ENCODE data around the gene CSNK1A1. TPM values are rescaled to one million over a fixed set of nuclear protein-coding genes. Genes with fewer than 3 reads are reported as not detected.
"Not testable (repeated sequence)": the region's sequence is repeated elsewhere in the genome, so short reads cannot be mapped to it uniquely, and the experiment has no call there.

CSNK1A1 gene
- total RNA-seq, 1 donor from 2014 or later: 206 TPM

DNA sequence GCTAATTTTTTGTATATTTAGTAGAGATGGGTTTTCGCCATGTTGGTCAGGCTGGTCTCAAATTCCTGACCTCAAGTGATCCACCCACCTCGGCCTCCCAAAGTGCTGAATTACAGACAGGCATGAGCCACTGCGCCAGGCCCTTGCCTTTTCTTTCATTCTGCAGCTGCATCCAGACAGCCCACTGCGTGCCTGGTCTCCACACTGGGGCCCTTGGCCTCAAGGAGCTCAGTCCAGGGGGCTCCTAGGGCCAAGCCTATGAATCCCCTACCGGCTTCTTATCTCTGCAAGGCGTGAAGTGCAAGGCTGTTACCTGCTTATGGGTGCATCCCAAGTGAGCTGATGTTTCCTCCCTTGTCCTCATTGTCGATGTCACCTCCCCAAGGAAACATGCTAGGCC, 78.8 kb downstream of the CSNK1A1 start:
- intact Hi-C loops (cut with DNase I): no loop called here
- no peak for DNase-seq (ENCODE audit: low spot score)

DNA sequence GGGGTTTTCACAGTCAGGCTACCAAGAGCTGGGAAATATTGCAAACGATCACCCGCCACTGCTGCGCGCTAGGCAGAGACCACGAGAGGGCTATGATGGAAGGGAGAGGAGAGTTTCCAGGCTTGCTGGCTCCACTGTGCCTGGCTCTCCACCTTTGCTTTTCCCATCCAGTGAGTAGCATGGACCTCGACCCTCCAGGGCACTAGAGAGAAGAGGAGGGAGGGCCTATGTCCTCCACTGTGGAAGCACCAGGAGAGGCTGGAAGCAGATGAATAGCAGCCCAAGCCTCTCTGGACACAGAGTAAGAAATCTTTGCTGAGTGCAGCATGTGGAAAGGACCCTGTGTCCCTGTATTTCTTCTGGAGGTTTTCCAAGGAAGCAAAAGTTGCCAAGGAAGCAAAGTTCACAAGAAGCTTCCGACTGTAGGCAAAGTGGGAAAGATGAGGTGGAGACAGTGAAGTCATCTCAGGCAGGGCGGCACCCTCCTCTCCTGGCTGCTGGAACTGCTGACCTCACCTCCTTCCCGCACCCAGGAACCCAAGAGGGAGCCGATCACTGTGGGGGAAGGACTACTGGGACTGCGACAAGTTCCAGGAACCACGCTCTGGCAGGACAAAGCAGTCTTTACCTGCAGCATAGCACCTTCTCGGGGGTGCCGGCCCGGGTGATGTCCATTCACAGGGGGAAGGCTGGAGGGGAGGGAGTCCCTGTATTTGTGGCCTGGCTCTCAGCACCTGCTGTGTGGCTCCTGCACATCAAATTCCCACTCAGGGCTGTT, 79.6 kb downstream of the CSNK1A1 start:
- intact Hi-C loops (cut with DNase I): no loop called here
- DNase-seq (ENCODE audit: low spot score): no peak

GRCh38 chr5:149470942-149471341, 80.3 kb downstream of the CSNK1A1 start:
- no peak for DNase-seq (ENCODE audit: low spot score)
- intact Hi-C loops (cut with DNase I): no loop called here

GRCh38 chr5:149466457-149466972, 84.7 kb downstream of the CSNK1A1 start:
- DNase-seq (ENCODE audit: low spot score): no peak
- intact Hi-C loops (cut with DNase I): no loop called here

DNA sequence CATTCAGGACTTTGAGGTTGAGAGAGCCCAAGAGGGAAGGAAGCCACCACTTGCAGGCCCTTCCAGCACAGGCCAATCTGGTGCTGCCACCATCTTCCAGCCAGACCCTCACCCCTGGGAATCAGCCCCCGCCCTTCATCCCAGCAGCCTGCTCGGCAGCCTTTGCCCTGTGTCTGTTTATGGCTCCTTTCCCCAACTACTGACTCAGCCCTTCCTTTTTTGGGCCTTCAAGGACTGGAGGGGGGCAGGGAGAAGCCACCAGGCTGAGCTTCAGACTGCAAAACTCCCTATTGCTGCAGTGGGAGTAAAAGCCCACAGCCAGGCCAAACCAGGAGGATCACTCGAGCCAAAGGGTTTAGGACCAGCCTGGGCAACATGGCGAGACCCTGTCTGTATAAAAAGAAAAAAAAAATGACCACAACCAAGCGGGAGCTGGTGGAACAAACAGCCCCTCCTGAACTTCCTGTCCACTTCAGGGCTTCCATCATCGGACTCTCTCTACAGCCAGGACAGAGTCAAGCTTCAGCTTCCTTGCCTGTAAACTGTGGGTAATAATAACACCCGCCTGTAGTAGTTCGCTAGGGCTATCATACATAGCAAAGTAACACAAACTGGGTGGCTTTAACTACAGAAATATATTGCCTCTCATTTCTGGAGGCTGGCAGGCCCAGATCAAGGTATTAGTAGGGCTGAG, 86.3 kb downstream of the CSNK1A1 start:
- intact Hi-C loops (cut with DNase I): no loop called here
- no peak for DNase-seq (ENCODE audit: low spot score)

DNA sequence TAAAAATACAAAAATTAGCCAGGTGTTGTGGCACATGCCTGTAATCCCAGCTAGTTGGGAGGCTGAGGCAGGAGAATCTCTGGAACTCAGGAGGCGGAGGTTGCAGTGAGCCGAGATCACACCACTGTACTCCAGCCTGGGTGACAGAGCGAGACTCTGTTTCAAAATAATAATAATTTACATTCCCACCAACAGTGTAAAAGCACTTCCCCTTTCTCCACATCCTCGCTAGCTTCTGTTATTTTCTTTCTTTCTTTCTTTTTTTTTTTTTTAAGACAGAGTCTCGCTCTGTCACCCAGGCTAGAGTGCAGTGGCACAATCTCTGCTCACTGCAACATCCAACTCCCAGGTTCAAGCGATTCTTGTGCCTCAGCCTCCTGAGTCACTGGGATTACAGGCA, 89.3 kb downstream of the CSNK1A1 start:
- intact Hi-C loops (cut with DNase I); DNase-seq (ENCODE audit: low spot score): not testable (repeated sequence)

DNA sequence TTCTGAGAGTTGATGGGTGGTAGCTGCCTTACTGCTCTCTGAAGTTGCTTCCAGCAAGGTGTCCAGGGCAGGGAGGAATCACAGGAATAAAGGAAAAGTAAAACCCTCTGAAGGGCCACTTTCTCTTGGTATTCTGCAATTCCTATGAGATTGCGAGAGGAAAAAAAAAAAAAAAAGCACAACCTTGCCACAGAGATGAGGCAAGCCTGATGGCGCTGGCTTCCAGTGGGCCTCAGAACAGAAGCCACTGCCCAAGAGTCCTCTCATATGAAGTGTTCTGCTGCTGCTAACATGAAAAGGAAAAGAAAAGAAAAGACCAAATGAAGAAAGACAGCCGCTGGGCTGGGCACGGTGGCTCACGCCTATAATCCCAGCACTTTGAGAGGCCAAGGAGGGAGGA, 91.3 kb downstream of the CSNK1A1 start:
- DNase-seq (ENCODE audit: low spot score): no peak
- intact Hi-C loops (cut with DNase I): no loop called here

DNA sequence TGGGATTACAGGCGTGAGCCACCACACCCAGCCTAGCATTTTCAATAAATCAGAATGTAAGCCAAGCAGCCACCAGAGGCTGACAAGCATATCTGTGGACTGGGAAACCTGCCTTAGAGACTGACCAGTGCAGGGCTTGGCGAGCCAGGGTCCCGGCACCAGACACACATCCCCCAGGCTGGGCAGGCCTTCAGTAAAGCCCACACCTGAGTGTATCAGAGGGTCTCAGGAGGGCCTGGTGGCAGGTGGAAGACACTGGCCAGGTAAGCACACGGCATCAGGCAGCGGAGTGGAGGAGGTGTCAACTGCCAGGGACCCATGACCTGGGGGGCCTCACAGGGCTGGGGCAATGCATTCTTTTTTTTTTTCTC, 93.9 kb downstream of the CSNK1A1 start:
- DNase-seq (ENCODE audit: low spot score): no peak
- intact Hi-C loops (cut with DNase I): no loop called here

DNA sequence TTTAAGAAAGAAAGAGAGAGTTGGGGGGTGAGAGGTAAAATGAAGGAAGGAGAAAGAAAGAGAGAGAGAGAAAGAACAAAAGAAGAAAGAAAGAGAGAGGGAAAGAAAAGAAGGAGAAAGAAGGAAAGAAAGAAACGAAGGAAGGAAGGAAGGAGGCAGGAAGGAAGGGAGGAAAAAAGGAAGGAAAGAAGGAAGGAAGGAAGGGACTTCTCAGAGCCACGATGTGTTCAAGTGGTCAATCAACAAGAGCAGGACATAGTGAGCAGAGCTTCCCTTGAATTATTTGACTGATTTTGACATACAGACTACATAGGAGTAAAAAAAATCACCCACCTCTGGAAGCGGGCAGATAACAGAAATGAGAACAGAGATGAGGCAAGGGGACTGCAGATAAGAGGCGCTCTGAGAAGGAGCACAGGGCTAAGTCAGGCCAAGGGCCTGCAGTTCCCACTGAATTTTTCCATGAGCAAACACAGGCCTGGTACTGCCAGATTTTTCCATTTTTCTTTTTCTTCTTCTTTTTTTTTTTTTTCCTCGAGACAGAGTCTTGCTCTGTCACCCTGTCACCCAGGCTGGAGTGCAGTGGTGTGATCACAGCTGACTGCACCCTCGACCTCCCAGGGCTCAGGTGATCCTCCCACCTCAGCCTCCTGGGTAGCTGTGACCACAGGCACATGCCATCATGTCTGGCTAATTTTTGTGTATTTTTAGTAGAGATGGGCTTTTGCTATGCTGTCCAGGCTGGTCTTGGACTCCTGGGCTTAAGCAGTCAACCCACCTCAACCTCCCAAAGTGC, 94.4 kb downstream of the CSNK1A1 start:
- no peak for DNase-seq (ENCODE audit: low spot score)
- intact Hi-C loops (cut with DNase I): no loop called here

DNA sequence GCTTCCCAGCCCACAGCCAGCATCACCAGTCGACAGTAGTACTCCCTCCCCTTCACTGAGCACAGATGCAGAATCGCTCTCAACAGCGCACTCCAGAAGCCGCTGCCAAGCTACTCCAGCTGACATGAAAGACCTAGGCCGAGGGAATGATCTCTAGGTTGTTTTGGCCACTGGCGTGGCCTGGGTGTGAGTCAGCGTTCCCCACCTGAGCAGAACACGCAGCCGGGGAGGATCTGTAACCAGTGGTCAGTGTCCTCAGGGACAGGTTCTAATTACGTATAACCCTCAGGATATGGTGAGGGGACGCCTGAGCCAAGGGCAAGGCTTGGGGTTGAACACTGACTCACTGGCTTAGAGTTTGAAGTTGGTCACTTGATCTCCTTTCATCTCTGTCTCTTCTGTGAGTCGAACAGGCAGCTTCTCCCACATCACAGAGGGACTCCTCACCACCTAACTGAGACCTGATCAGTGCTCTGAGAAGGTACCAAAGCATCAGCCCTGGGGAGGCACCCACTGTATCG, 95.3 kb downstream of the CSNK1A1 start:
- DNase-seq (ENCODE audit: low spot score): no peak
- intact Hi-C loops (cut with DNase I): no loop called here

- intact Hi-C loops (cut with DNase I): loop anchor here (5.0 kb wide), 1 partner anchor 33 kb away; no protein-coding TSS in a partner anchor
- no peak for DNase-seq (ENCODE audit: low spot score)
These were observed 97.4 kb downstream of the CSNK1A1 start for GRCh38 chr5:149453618-149454415.

DNA sequence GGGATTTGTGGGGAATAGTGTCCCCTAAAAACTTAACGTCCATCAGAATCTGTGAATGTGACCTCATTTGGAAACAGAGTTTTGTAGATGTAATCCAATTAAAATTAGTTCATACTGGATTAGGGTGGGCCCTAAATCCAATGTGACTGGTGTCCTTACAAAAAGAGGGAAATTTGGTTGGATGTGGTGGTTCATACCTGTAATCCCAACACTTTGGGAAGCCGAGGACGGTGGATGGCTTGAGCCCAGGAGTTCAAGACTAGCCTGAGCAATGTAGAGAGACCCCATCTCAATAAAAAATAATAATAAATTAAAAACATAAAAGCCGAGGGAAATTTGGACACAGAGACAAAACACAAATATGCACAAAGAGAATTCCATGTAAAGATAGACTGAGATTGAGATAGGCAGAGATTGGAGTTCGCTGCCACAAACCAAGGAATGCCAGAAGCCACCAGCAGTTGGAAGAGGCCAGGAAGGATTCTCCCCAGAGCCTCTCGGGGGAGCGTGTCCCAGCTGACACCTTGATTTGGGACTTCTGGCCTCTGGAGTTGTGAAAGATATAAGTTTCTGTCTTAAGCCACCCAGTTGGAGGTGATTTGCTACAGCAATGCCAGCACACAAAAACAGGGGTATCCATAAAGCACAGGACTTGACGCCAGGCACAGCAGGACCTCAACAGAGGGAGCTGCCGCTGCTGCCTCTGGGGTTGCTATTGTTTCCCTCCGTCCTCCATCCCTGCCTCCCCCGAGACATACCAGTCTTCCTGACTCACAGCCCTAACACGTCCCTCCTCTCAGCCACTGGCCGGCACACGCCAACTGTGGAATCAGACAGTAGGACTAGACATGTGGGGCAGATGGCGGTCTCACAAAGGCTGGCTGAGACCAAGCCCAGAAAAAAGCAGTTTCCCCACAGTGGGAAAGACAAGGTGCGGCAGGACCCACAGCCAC, 98.3 kb downstream of the CSNK1A1 start:
- DNase-seq (ENCODE audit: low spot score): peak; percentile 84
- intact Hi-C loops (cut with DNase I): loop anchor here (5.0 kb wide), 1 partner anchor 34 kb away; no protein-coding TSS in a partner anchor

- intact Hi-C loops (cut with DNase I): loop anchor here (5.0 kb wide), 1 partner anchor 35 kb away; no protein-coding TSS in a partner anchor
- DNase-seq (ENCODE audit: low spot score): peak; percentile 85
These were observed 99.1 kb downstream of the CSNK1A1 start for GRCh38 chr5:149452007-149452664.

DNA sequence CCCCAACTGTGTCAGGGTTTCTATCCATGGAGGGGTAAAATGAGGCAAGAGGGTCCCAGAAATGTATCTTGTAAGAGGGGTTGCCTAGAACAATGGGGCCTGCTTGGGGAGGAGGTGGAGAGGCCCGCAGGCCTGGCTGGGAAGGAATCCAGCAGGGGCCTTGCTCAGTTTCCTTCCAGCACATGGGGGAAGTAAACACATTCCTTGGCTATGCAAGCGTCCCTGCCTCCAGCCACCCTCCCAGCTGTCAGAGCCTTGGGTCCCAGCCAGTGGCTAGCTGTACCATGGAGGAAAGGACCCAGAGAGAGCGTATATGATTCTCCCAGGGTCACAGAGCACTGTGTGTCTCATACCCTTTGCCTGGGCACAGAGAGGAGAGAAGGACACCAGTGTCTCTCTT, 101.0 kb downstream of the CSNK1A1 start:
- intact Hi-C loops (cut with DNase I): loop anchor here (5.0 kb wide), 1 partner anchor 37 kb away; no protein-coding TSS in a partner anchor
- DNase-seq (ENCODE audit: low spot score): no peak

- intact Hi-C loops (cut with DNase I): no loop called here
- no peak for DNase-seq (ENCODE audit: low spot score)
These were observed 102.2 kb downstream of the CSNK1A1 start for GRCh38 chr5:149448831-149449714.

DNA sequence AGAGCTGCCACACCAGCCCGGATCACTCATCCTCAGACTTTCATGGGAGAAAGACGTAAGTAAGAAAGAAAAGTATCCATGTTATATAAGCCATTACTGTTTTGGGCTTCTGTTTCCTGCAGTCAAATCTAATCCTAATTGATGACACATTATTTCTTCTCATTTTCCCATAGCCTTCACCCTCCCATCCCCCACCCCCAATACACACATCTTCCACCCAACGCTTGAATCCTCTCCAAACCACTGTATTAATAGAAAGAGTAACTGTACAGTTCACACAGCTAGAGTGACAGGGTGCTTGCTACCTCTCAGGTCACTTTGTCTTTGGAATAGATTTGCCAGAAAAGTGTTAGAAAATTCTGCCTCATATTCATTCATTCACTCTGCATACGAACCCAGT, 102.8 kb downstream of the CSNK1A1 start:
- intact Hi-C loops (cut with DNase I): no loop called here

More for the DNA sequence above, 102.8 kb downstream of the CSNK1A1 start:
- no peak for DNase-seq (ENCODE audit: low spot score)

Measured in cardiac septum (tissue), 1 donor.